Thyroid gland (tissue), 4 donors: ENCODE data around the gene RAPGEF1. TPM values are rescaled to one million over a fixed set of nuclear protein-coding genes. Genes with fewer than 3 reads are reported as not detected.

Experiments
- DNase-seq, 2 donors: peaks; one replicate each; pipeline ENCODE4 v3.0.0-alpha.2; 2019
- H3K27ac ChIP-seq, 3 donors: fragments of 200-600 bp; sonication (generic); 1 replicate in 2 of 3; 2 replicates in 1 of 3; pipeline ENCODE4 v1.5.1; 2016 to 2019; ENCODE audit warnings: mild to moderate bottlenecking in 1 of 3, moderate library complexity in 1 of 3
- H3K27me3 ChIP-seq: fragments of 200-600 bp; sonication (generic); one replicate; pipeline ENCODE4 v1.5.1; 2019
- H3K36me3 ChIP-seq, 2 donors: fragments of 200-600 bp; sonication (generic); one replicate each; pipeline ENCODE4 v1.5.1; 2016 to 2019
- H3K4me1 ChIP-seq, 2 donors: fragments of 200-600 bp; sonication (generic); one replicate each; pipeline ENCODE4 v1.5.1; 2017 to 2019
- H3K4me3 ChIP-seq, 3 donors: fragments of 200-600 bp; sonication (generic); replicated peaks in 1 of 3; 1 replicate in 2 of 3; 2 replicates in 1 of 3; pipeline ENCODE4 v1.5.1; 2016; ENCODE audit warnings: mild to moderate bottlenecking in 1 of 3
- H3K9me3 ChIP-seq: fragments of 200-600 bp; sonication (generic); one replicate; pipeline ENCODE4 v1.5.1; 2017
- POLR2A ChIP-seq, 2 donors: fragments of 450-650 bp; IDR thresholded peaks; one replicate each; pipeline ENCODE4 v1.6.1; 2017; ENCODE audit warnings: antibody characterized with exemption in 2 of 2, mild to moderate bottlenecking in 2 of 2, moderate library complexity in 1 of 2
- WGBS, 2 donors: methylation state at CpG; one replicate each; pipeline ENCODE4 v1.1.5; 2017; 5-methylcytosine and 5-hydroxymethylcytosine counted together
- intact Hi-C: fragments of 100-400 bp; cut with DNase I; formaldehyde crosslinking; loops from one replicate; pipeline ENCODE4 v1.15.1; 2023
- total RNA-seq, 4 donors: library from RNA; depleted of rRNA; stranded (reverse); fragments of >200 nt; gene quantifications; one replicate each; pipeline ENCODE4 v1.2.3, GENCODE V29; 2016
- TF ChIP-seq, protein P1 (sequence below), 6 experiments: fragments of 200-600 bp in 3 of 6; fragments of 450-650 bp in 3 of 6; sonication (generic) in 3 of 6; IDR thresholded peaks; one replicate each; pipeline ENCODE4 v1.5.1; 2016 to 2019; ENCODE audit warnings: antibody characterized with exemption in 6 of 6, mild to moderate bottlenecking in 2 of 6, inconsistent platforms in 1 of 6, moderate library complexity in 1 of 6

The RAPGEF1 gene
- total RNA-seq, 4 donors from 2014 or later, result 39.6 to 52.5 (median 44.9) TPM

- Histone ChIP-seq H3K27me3 (no peaks in the 10 kb centered on the region), H3K4me3 (no peak overlapping the region), H3K4me1 (peaks cover 19 to 84% of the 10 kb centered on the region in 2 donors), H3K36me3 (no peaks in the 10 kb centered on the region), H3K9me3 (no peaks in the 10 kb centered on the region), H3K27ac (peak overlapping the region; percentile 34 to 62 (median 58))
- 74 to 75% methylated on average over 5 of the region's 5 CpGs for WGBS, 2 donors
- intact Hi-C loops, result no loop called here
- no peak for DNase-seq
- no peak for TF ChIP-seq POLR2A (IDR thresholded peaks at IDR 0.05)
- TF ChIP-seq, protein P1, sequence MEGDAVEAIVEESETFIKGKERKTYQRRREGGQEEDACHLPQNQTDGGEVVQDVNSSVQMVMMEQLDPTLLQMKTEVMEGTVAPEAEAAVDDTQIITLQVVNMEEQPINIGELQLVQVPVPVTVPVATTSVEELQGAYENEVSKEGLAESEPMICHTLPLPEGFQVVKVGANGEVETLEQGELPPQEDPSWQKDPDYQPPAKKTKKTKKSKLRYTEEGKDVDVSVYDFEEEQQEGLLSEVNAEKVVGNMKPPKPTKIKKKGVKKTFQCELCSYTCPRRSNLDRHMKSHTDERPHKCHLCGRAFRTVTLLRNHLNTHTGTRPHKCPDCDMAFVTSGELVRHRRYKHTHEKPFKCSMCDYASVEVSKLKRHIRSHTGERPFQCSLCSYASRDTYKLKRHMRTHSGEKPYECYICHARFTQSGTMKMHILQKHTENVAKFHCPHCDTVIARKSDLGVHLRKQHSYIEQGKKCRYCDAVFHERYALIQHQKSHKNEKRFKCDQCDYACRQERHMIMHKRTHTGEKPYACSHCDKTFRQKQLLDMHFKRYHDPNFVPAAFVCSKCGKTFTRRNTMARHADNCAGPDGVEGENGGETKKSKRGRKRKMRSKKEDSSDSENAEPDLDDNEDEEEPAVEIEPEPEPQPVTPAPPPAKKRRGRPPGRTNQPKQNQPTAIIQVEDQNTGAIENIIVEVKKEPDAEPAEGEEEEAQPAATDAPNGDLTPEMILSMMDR (IDR thresholded peaks at IDR 0.05), result no peak
These were observed 8.2 kb downstream of the RAPGEF1 start for GRCh38 chr9:131731644-131732043.

DNA sequence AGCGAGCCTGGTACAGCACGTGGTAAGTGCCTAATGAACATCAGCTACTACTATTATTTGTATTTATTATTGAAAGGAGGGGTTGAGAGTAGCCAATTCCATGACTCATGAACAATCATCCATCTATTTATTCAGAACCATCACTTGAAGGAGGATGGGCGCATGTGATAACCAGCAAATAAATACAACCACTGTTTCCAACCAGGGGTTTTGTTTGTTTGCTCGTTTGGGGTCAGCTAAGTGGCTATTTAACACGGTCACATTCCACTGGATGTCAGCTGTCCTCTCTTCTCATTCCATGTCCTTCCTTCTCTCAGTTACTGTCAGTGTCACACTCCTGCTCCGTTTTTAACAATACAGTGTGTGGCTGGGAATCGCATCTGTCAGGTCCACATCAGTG is 8.6 kb downstream of the RAPGEF1 start:
- whole genome bisulfite sequencing, 2 donors, result 75 to 77% methylated on average over 7 of the region's 7 CpGs
- Histone ChIP-seq H3K27ac (peak overlapping the region; percentile 34 to 62 (median 58)), H3K4me3 (no peak overlapping the region), H3K4me1 (peaks cover 19 to 80% of the 10 kb centered on the region in 2 donors), H3K36me3 (no peaks in the 10 kb centered on the region), H3K9me3 (no peaks in the 10 kb centered on the region), H3K27me3 (no peaks in the 10 kb centered on the region)
- TF ChIP-seq, protein P1 (IDR thresholded peaks at IDR 0.05), result no peak
- no peak for TF ChIP-seq POLR2A (IDR thresholded peaks at IDR 0.05)
- intact Hi-C loops, result no loop called here
- no peak for DNase-seq

DNA sequence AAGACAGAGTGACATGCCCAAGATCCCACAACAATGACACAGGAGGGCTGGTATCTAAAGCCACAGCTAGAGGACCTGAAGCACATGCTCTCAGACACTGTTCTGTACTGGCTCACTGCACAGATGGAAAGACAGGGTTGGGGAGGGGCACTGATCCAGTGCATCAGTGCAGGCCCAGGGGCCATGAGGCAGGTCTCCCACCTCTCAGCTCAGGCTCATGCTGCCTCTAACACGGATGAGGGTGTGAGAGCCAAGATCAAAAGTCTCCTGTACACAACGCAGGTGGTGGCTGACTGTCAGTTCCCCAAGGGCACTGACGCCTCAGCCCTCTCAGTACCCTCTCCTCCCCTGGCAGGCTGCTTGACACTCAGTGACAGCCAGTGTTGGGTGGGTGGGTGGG is 10.9 kb downstream of the RAPGEF1 start:
- H3K36me3 ChIP-seq, result no peaks in the 10 kb centered on the region
- H3K4me1 ChIP-seq, result peaks cover 17 to 63% of the 10 kb centered on the region in 2 donors
- no peak for TF ChIP-seq POLR2A (IDR thresholded peaks at IDR 0.05)
- TF ChIP-seq, protein P1 (IDR thresholded peaks at IDR 0.05), result no peak
- H3K4me3 ChIP-seq, result no peak overlapping the region
- no peaks in the 10 kb centered on the region for H3K27me3 ChIP-seq
- no peak for DNase-seq
- intact Hi-C loops, result no loop called here
- WGBS, 2 donors, result 62% methylated on average over 3 of the region's 3 CpGs; no CpG with 5 or more reads in 1 of the 2 donors
- H3K27ac ChIP-seq, result peak overlapping the region in 2 of 3 donors; percentile 35 to 36
- no peaks in the 10 kb centered on the region for H3K9me3 ChIP-seq

DNA sequence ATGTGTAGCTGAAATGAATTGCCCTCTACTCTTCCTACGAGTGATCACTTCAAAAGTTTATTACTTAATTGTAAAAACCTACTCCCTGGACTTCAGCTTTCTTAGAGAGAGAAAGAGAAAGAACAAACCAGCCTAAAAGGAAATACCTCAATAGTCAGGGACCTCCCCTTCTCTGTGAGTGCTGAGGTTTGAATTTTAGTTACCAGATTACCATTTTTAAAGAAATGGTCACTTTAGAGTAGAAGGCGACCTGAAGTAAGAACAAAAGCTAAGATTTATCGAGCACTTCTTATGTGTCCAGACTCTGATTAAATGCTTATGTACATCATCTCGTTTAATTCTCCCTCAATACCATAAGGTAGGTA is 11.3 kb downstream of the RAPGEF1 start:
- Histone ChIP-seq H3K4me1 (peaks cover 12 to 59% of the 10 kb centered on the region in 2 donors), H3K27ac (peak overlapping the region in 2 of 3 donors; percentile 35 to 36), H3K4me3 (no peak overlapping the region), H3K36me3 (no peaks in the 10 kb centered on the region), H3K9me3 (no peaks in the 10 kb centered on the region), H3K27me3 (no peaks in the 10 kb centered on the region)
- TF ChIP-seq POLR2A (IDR thresholded peaks at IDR 0.05), result no peak
- TF ChIP-seq, protein P1 (IDR thresholded peaks at IDR 0.05), result no peak
- 71 to 76% methylated on average over 4 of the region's 4 CpGs for WGBS, 2 donors
- intact Hi-C loops, result no loop called here
- no peak for DNase-seq

DNA sequence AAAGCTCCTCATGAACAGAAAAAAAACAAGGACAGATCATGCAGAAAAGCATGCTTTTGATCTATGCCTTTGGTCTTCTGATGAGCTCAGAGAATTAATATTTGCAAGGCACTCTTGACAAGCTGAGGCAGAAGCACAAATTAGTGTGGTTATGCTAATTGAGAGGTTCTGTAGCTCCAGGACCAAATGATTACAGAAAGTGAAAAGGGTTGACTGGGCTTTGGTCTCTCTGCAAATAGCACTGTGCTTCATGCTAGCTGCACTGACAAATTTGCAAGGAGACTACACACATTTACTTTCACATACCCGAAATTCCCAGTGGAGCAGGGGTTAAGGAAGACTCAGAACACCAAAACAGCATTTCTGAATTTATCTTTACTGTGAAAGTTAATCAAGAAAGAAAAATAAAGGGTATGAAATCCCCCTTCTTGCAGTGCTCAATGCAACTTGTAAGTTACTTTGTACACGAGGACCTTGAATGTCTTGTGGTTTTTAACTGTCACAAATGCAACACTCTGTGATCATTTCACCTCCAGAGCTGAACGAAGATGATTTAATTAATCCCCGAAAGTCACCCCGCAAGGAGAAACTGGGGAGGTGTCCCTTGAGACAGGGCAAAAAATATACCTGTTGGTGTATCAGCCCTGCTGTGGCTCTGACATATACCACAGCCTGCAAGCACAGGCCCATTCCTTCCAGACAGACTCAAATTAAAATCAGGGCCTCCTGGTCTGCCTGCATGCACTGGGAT is 11.9 kb downstream of the RAPGEF1 start:
- intact Hi-C loops, result no loop called here
- Histone ChIP-seq H3K4me1 (peaks cover 12 to 54% of the 10 kb centered on the region in 2 donors), H3K27me3 (no peaks in the 10 kb centered on the region), H3K9me3 (no peaks in the 10 kb centered on the region), H3K4me3 (no peak overlapping the region), H3K36me3 (no peaks in the 10 kb centered on the region), H3K27ac (peak overlapping the region in 2 of 3 donors; percentile 9 to 36)
- no peak for DNase-seq
- TF ChIP-seq, protein P1 (IDR thresholded peaks at IDR 0.05), result no peak
- TF ChIP-seq POLR2A (IDR thresholded peaks at IDR 0.05), result no peak
- 66 to 72% methylated on average over 5 of the region's 5 CpGs for WGBS, 2 donors
